NCI-H748 treated with DMSO at 0.1 percent for 48 hours (cell line): ENCODE measurements around the gene PSMC6.
A peak's percentile ranks its signal among the peaks of the same experiment; 100 is the strongest.

ENCODE experiments used
- DNase-seq: peaks from one replicate; lab custom pipeline; 2025; lab: John Stamatoyannopoulos, UW

PSMC6 gene

GRCh38 chr14:52706724-52707706 lies at the start of gene PSMC6:
Gene PSMC6 (plus strand): TSS chr14:52707200. CDS start chr14:52707220, 20 bp downstream.
- peak; percentile 91 for DNase-seq

GRCh38 chr14:52660325-52660724 lies 46.7 kb upstream of the PSMC6 start:
- no peak for DNase-seq

- no peak for DNase-seq
Observed at GRCh38 chr14:52660832-52661231, 46.2 kb upstream of the PSMC6 start.

GRCh38 chr14:52661314-52661713 lies 45.7 kb upstream of the PSMC6 start:
- no peak for DNase-seq

- DNase-seq, result peak; percentile 61
Observed at GRCh38 chr14:52663850-52664249, 43.1 kb upstream of the PSMC6 start.

- no peak for DNase-seq
Observed at GRCh38 chr14:52678591-52678990, 28.4 kb upstream of the PSMC6 start.

- DNase-seq, result no peak
Observed at GRCh38 chr14:52683985-52684520, 22.9 kb upstream of the PSMC6 start.

GRCh38 chr14:52686176-52686575 lies 20.8 kb upstream of the PSMC6 start:
- DNase-seq, result no peak

- DNase-seq, result no peak
Observed at GRCh38 chr14:52690983-52691760, 15.8 kb upstream of the PSMC6 start.

- DNase-seq, result no peak
Observed at GRCh38 chr14:52692248-52692962, 14.6 kb upstream of the PSMC6 start.

- no peak for DNase-seq
Observed at GRCh38 chr14:52693036-52693435, 14.0 kb upstream of the PSMC6 start.

GRCh38 chr14:52693532-52693931 lies 13.5 kb upstream of the PSMC6 start:
- DNase-seq, result no peak

- peak; percentile 23 for DNase-seq
Observed at GRCh38 chr14:52694761-52695480, 12.1 kb upstream of the PSMC6 start.

- peak; percentile 66 for DNase-seq
Observed at GRCh38 chr14:52695481-52696091, 11.4 kb upstream of the PSMC6 start, which contains the start of gene ERO1A. Gene ERO1A (minus strand): TSS chr14:52695558. CDS start chr14:52695481, 77 bp downstream.

GRCh38 chr14:52700701-52701172 lies 6.3 kb upstream of the PSMC6 start:
- DNase-seq, result peak; percentile 7

GRCh38 chr14:52701223-52701622 lies 5.8 kb upstream of the PSMC6 start:
- DNase-seq, result no peak

GRCh38 chr14:52703225-52703624 lies 3.8 kb upstream of the PSMC6 start:
- DNase-seq, result no peak

- DNase-seq, result no peak
Observed at GRCh38 chr14:52703664-52704063, 3.3 kb upstream of the PSMC6 start.

- no peak for DNase-seq
Observed at GRCh38 chr14:52706286-52706685, 714 bp upstream of the PSMC6 start.

- DNase-seq, result no peak
Observed at GRCh38 chr14:52711666-52712065, 4.7 kb downstream of the PSMC6 start.

GRCh38 chr14:52716155-52716554 lies 9.2 kb downstream of the PSMC6 start:
- DNase-seq, result no peak
